ENCODE measurements around the gene PGAP3.

GRCh38 chr17:39651923-39652586, 35.8 kb downstream of the PGAP3 start:
- TF ChIP-seq CTCF (IDR thresholded peaks at IDR 0.05): no peak
- no peak for TF ChIP-seq POLR2AphosphoS5 (IDR thresholded peaks at IDR 0.05)

Measured in breast epithelium (tissue), 3 donors.